Measurements from ENCODE around the gene GSS.

GRCh38 chr20:35000311-35000921, 44.8 kb upstream of the GSS start:
- TF ChIP-seq POLR2A (IDR thresholded peaks at IDR 0.05), result no peak
- TF ChIP-seq, protein P1, sequence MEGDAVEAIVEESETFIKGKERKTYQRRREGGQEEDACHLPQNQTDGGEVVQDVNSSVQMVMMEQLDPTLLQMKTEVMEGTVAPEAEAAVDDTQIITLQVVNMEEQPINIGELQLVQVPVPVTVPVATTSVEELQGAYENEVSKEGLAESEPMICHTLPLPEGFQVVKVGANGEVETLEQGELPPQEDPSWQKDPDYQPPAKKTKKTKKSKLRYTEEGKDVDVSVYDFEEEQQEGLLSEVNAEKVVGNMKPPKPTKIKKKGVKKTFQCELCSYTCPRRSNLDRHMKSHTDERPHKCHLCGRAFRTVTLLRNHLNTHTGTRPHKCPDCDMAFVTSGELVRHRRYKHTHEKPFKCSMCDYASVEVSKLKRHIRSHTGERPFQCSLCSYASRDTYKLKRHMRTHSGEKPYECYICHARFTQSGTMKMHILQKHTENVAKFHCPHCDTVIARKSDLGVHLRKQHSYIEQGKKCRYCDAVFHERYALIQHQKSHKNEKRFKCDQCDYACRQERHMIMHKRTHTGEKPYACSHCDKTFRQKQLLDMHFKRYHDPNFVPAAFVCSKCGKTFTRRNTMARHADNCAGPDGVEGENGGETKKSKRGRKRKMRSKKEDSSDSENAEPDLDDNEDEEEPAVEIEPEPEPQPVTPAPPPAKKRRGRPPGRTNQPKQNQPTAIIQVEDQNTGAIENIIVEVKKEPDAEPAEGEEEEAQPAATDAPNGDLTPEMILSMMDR (IDR thresholded peaks at IDR 0.05), result no peak
